Suppressor macrophage treated with lipopolysaccharide for 4 hours (primary cell): ENCODE measurements around the gene STYXL1.
A peak's percentile ranks its signal among the peaks of the same experiment; 100 is the strongest.

Source experiments
- DNase-seq: peaks from one replicate; pipeline ENCODE4 v3.0.0-alpha.2; 2020

Gene STYXL1

GRCh38 chr7:75950111-75950681, 97.6 kb downstream of the STYXL1 start:
- DNase-seq, result peak; percentile 47

GRCh38 chr7:75948179-75948578, 99.6 kb downstream of the STYXL1 start:
- no peak for DNase-seq
